MV-4-11 (cell line): ENCODE data around the gene XRCC5.

ENCODE experiments used
- DNase-seq: peaks from one replicate; lab custom pipeline; 2025; lab: John Stamatoyannopoulos, UW

XRCC5 gene

DNA sequence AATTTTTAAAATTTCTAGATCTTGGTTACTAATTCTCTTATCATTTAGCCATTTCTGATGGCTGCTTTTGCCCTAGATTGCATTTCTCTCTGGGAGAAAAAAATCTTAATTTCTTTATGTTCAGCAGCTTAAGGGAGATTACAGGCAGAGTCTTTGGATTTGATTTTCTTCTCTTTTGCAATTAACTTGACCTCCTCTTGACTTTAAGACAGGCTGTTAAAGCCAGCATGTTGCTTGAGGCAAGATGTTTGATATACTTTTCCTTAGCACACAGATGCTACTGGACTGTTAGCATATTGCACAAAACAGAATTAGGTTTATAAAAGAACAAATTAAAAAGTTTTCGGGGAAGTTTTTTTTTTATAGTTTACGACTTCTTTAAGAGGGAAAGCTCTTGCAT lies 50.0 kb downstream of the XRCC5 start:
- DNase-seq, result no peak

DNA sequence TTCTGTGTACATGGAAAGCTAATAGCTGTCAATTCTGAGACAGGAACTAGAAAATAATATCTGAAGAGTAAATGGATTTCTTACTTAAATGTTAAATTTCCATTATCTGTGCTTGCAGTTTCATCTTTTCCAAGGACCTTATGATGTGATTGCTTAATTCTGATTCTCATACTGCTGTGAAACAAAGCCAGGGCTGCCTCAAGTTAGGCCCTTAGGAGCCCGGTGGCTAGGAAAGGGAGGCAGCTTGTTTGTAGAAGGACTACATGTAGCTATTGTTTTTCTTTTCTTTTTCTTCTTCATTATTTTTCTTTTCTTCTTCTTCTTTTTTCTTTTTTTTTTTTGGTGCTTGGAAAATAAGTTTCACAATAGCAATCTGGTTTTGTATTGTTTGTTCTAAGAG lies 50.5 kb downstream of the XRCC5 start:
- DNase-seq, result no peak

DNA sequence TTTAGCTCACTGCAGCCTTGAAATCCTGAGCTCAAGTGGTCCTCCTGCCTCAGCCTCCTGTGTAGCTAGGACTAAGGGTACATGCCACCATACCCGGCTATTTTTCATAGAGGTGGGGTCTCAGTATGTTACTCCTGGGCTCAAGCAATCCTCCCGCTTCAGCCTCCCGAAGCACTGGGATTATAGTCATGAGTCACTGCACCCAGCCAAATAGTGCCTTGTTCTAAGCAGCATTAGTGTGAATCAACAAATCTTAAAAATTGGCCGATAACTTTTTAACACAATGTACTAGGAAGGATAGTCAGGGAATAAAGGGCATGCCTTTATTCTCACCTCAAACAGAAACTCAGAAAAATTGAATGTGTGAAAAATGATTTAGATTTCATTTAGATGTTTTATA lies 51.6 kb downstream of the XRCC5 start:
- DNase-seq, result no peak

GRCh38 chr2:216161967-216162366 lies 52.8 kb downstream of the XRCC5 start:
- no peak for DNase-seq

DNA sequence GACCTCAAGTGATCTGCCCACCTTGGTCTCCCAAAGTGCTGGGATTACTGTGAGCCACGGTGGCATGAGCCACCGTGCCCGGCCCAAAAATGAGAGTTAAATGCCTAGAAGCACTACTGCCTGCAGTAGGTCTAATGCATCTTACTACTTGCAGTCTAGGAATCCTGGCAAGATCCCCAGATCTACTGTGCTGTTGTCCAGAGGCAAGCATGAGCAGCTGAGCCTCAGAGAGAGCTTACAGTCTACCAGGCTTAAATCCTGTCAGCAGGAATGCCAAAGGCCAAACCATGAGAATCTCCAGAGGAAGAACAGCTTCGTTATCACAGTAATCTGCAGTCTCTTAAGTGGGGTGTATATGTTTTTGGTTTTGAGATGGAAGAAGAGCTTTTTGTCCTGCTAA lies 54.4 kb downstream of the XRCC5 start:
- DNase-seq, result no peak

- DNase-seq, result no peak
Measured at GRCh38 chr2:216164087-216164486, 54.9 kb downstream of the XRCC5 start.

- no peak for DNase-seq
Measured at GRCh38 chr2:216164576-216164975, 55.4 kb downstream of the XRCC5 start.

GRCh38 chr2:216165711-216166110 lies 56.6 kb downstream of the XRCC5 start:
- DNase-seq, result no peak

GRCh38 chr2:216169087-216169486 lies 59.9 kb downstream of the XRCC5 start:
- no peak for DNase-seq

GRCh38 chr2:216170076-216170763 lies 61.1 kb downstream of the XRCC5 start:
- DNase-seq, result peak; percentile 13

GRCh38 chr2:216171011-216171410 lies 61.9 kb downstream of the XRCC5 start:
- no peak for DNase-seq

DNA sequence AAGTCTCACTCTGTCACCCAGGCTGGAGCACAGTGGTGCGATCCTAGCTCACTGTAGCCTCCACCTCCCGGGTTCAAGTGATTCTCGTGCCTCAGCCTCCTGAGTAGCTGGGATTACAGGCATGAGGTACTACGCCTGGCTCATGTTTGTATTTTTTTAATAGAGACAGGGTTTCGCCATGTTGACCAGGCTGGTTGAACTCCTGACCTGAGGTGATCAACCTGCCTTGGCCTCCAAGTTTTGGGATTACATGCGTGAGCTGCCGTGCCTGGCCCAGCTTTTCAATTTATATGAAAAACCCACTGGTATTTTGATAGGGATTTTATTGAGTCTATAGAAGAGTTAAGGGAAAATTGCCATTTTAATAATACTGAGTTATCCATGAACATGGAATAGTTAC lies 63.3 kb downstream of the XRCC5 start:
- no peak for DNase-seq

- DNase-seq, result no peak
Measured at GRCh38 chr2:216179015-216179414, 69.9 kb downstream of the XRCC5 start.

DNA sequence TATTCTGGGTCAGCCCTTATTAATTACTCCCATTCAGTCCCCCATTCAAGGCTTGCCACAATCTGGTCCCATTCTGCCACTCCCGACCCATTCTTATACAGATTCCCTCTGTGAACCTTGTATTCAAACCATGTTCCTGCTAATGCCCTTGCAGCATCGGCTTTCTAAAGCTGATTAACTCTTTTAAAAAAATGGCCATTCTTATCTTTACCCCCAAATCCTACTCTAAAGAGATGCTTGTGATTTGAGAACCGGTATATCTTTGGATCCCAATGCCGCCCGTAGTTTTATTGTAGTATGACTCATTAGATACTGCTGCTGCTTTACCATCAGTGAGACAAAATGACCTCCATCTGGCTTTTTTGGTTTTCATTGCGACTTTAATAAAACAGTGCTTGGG lies 72.2 kb downstream of the XRCC5 start:
- DNase-seq, result no peak

DNA sequence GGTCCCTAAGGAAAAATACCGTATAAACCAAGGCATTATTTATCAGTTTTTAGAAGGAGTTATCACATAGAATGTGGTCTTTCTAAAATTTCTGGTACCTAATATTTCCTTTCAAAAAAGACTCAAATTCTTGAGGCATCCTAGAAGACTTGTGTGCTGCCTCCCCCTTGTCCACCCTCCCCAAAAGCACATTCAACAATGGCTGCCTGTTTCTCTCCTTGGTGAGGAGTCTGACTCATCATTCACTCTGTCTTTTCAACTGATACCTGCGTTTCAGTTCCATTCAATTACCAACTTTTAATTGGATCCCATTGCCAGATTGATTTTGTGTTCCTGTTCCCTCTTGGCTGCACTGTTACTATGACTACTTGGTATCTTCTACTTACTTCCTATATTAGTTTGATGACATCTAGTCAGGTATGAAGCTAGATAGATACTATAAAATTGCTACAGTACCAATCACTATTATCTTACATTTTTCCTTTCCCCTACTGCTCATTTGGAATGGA lies 72.9 kb downstream of the XRCC5 start:
- DNase-seq, result no peak

GRCh38 chr2:216183462-216183861 lies 74.3 kb downstream of the XRCC5 start:
- DNase-seq, result peak; percentile 82

DNA sequence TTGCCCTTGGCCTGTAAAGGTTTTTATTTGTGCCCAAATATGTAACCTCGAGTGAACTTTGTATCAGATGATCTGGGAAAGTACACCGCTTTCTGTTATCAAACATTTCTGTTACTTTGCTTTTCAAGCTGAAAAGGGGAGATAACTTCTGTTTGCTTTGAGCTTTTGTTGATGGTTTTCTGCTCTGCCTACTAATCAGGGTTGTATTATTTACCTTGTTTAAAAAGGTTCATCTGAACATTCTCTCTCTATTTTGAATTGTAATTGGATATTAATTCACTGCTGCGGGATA lies 79.4 kb downstream of the XRCC5 start:
- no peak for DNase-seq

DNA sequence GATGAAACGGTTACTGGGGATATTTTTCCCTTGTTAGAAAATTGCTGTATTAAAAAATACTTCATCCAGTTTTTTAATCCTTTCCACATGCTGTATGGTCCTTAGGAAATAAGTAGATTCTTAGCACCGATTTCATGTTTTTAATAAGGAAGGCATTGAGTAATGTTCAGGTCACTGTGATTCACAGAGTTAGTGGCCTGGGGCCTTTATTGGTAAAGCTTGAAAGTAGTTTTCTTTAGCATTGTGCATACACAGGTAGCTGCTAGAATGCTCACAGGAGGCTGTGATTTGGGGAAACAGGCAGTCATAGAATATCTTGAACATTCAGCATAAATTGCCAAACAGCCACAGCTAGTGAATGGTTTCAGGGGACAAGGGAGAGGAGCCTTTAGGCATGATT lies 79.8 kb downstream of the XRCC5 start:
- no peak for DNase-seq

DNA sequence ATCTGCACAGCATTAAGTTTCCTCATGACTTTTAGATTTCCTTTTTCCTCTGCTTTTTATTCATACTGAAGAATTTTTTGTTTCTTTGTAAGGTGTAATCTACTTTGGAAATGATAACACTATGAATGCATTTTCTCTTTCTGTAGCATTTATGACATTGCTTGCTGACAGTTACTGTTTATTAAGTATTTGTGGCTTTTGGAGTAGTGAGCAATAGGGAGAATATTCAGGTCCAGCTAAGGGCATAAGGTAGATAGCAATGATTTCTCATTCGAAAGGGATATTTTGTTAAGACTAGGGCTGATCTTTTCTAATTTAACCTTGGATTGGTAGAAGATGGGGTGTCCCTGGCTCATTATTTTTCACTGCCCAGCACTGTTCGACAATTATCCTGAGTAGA lies 80.3 kb downstream of the XRCC5 start:
- DNase-seq, result no peak

DNA sequence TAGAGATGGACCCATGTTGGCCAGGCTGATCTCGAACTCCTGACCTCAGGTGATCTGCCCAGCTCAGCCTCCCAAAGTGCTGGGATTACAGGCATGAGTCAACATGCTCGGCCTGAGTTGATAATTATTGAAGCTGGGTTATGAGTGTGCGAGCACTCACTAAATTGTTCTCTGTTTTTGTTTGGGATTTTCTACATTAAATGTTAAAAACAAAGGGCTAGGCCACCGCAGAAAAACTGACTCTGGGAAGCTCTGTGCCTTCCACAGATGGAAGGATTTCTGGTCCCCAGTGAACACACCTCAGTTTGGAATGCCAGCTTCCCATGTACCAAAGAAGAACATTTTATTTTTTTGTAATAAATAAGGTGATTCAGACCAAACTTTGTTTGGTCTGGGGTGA lies 83.0 kb downstream of the XRCC5 start:
- DNase-seq, result no peak

GRCh38 chr2:216192931-216193330 lies 83.8 kb downstream of the XRCC5 start:
- DNase-seq, result no peak

- no peak for DNase-seq
Measured at GRCh38 chr2:216194013-216194412, 84.9 kb downstream of the XRCC5 start.

GRCh38 chr2:216194561-216194960 lies 85.4 kb downstream of the XRCC5 start:
- no peak for DNase-seq

- peak; percentile 53 for DNase-seq
Measured at GRCh38 chr2:216195565-216196029, 86.4 kb downstream of the XRCC5 start.
